Measurements from ENCODE around the gene PNPT1.
"Not testable (repeated sequence)": the region's sequence is repeated elsewhere in the genome, so short reads cannot be mapped to it uniquely, and the experiment has no call there.

Gene PNPT1

GRCh38 chr2:55693181-55694125, at the start of gene PNPT1:
Gene PNPT1 (minus strand): TSS chr2:55693844. CDS start chr2:55693823, 21 bp downstream.
- peak; percentile 94 for DNase-seq (ENCODE audit: low spot score)

GRCh38 chr2:55742996-55743395, 49.4 kb upstream of the PNPT1 start:
- no peak for DNase-seq (ENCODE audit: low spot score)

GRCh38 chr2:55736019-55736536, 42.4 kb upstream of the PNPT1 start:
- not testable (repeated sequence) for DNase-seq (ENCODE audit: low spot score)

- no peak for DNase-seq (ENCODE audit: low spot score)
Observed at GRCh38 chr2:55734726-55735125, 41.1 kb upstream of the PNPT1 start.

GRCh38 chr2:55733335-55733734, 39.7 kb upstream of the PNPT1 start:
- no peak for DNase-seq (ENCODE audit: low spot score)

- no peak for DNase-seq (ENCODE audit: low spot score)
Observed at GRCh38 chr2:55732854-55733253, 39.2 kb upstream of the PNPT1 start.

- DNase-seq (ENCODE audit: low spot score): no peak
Observed at GRCh38 chr2:55729136-55729685, 35.6 kb upstream of the PNPT1 start.

- no peak for DNase-seq (ENCODE audit: low spot score)
Observed at GRCh38 chr2:55721596-55722215, 28.1 kb upstream of the PNPT1 start.

- no peak for DNase-seq (ENCODE audit: low spot score)
Observed at GRCh38 chr2:55720417-55720816, 26.8 kb upstream of the PNPT1 start.

- no peak for DNase-seq (ENCODE audit: low spot score)
Observed at GRCh38 chr2:55719852-55720251, 26.2 kb upstream of the PNPT1 start.

GRCh38 chr2:55718165-55719008, 24.7 kb upstream of the PNPT1 start:
- peak; percentile 77 for DNase-seq (ENCODE audit: low spot score)

- DNase-seq (ENCODE audit: low spot score): no peak
Observed at GRCh38 chr2:55715626-55716025, 22.0 kb upstream of the PNPT1 start.

- DNase-seq (ENCODE audit: low spot score): not testable (repeated sequence)
Observed at GRCh38 chr2:55715178-55715577, 21.5 kb upstream of the PNPT1 start.

GRCh38 chr2:55712477-55713060, 18.9 kb upstream of the PNPT1 start:
- DNase-seq (ENCODE audit: low spot score): no peak

GRCh38 chr2:55710025-55710424, 16.4 kb upstream of the PNPT1 start:
- no peak for DNase-seq (ENCODE audit: low spot score)

- DNase-seq (ENCODE audit: low spot score): peak; percentile 90
Observed at GRCh38 chr2:55707751-55708150, 14.1 kb upstream of the PNPT1 start.

- DNase-seq (ENCODE audit: low spot score): not testable (repeated sequence)
Observed at GRCh38 chr2:55706258-55706657, 12.6 kb upstream of the PNPT1 start.

- DNase-seq (ENCODE audit: low spot score): no peak
Observed at GRCh38 chr2:55705027-55705653, 11.5 kb upstream of the PNPT1 start.

GRCh38 chr2:55703350-55703749, 9.7 kb upstream of the PNPT1 start:
- no peak for DNase-seq (ENCODE audit: low spot score)

GRCh38 chr2:55692740-55693139, 904 bp downstream of the PNPT1 start:
- not testable (repeated sequence) for DNase-seq (ENCODE audit: low spot score)

GRCh38 chr2:55672630-55673029, 21.0 kb downstream of the PNPT1 start:
- DNase-seq (ENCODE audit: low spot score): no peak

All from putamen (tissue), 1 donor.